ENCODE measurements around the gene IMPG2.

IMPG2 gene

DNA sequence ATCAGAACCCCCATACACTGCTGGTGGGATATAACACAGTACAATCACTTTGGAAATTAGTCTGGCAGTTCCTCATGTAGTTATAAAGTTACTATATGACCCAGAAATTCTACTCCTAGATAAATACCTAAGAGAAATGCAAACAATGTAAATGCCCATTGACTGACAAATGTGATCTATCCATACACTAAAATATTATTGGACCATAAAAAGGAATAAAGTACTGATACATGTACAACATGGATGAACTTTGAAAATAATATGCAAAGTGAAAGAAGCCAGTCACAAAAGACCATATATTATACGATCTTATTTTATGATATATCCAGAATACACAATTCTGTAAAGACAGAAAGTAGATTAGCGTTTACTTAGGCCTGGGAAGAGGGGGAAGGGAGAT is 7.8 kb downstream of the IMPG2 start:
- no peak overlapping the region for H3K4me3 ChIP-seq (ENCODE audit: low read depth, low read length)
- no peaks in the 10 kb centered on the region for H3K4me1 ChIP-seq (ENCODE audit: control insufficient read depth, insufficient read depth, low read length)
- no peak overlapping the region for H3K27ac ChIP-seq (ENCODE audit: extremely low read depth, low read depth, low read length)
- POLR2A ChIA-PET: no interaction called here
- CTCF ChIA-PET: interaction anchor here (0.7 kb wide), 1 partner anchor 30 kb away, joined by 3 read pairs; no protein-coding TSS in a partner anchor
- no peaks in the 10 kb centered on the region for H3K36me3 ChIP-seq (ENCODE audit: control insufficient read depth in 2 of 2, insufficient read depth in 1 of 2, low read length in 2 of 2)
- H3K9me3 ChIP-seq (ENCODE audit: control insufficient read depth, insufficient read depth, low read depth, low read length): no peaks in the 10 kb centered on the region
- no peak for TF ChIP-seq ZNF707 (tag by site-specific recombination; IDR thresholded peaks at IDR 0.05)
- no peak for TF ChIP-seq ZSCAN16 (tag by site-specific recombination; IDR thresholded peaks at IDR 0.05)
- TF ChIP-seq ZNF530 (tag by site-specific recombination; IDR thresholded peaks at IDR 0.05; ENCODE audit: low read depth): no peak
- TF ChIP-seq ZBTB8A (tag by site-specific recombination; IDR thresholded peaks at IDR 0.05): no peak
- TF ChIP-seq, protein P1, sequence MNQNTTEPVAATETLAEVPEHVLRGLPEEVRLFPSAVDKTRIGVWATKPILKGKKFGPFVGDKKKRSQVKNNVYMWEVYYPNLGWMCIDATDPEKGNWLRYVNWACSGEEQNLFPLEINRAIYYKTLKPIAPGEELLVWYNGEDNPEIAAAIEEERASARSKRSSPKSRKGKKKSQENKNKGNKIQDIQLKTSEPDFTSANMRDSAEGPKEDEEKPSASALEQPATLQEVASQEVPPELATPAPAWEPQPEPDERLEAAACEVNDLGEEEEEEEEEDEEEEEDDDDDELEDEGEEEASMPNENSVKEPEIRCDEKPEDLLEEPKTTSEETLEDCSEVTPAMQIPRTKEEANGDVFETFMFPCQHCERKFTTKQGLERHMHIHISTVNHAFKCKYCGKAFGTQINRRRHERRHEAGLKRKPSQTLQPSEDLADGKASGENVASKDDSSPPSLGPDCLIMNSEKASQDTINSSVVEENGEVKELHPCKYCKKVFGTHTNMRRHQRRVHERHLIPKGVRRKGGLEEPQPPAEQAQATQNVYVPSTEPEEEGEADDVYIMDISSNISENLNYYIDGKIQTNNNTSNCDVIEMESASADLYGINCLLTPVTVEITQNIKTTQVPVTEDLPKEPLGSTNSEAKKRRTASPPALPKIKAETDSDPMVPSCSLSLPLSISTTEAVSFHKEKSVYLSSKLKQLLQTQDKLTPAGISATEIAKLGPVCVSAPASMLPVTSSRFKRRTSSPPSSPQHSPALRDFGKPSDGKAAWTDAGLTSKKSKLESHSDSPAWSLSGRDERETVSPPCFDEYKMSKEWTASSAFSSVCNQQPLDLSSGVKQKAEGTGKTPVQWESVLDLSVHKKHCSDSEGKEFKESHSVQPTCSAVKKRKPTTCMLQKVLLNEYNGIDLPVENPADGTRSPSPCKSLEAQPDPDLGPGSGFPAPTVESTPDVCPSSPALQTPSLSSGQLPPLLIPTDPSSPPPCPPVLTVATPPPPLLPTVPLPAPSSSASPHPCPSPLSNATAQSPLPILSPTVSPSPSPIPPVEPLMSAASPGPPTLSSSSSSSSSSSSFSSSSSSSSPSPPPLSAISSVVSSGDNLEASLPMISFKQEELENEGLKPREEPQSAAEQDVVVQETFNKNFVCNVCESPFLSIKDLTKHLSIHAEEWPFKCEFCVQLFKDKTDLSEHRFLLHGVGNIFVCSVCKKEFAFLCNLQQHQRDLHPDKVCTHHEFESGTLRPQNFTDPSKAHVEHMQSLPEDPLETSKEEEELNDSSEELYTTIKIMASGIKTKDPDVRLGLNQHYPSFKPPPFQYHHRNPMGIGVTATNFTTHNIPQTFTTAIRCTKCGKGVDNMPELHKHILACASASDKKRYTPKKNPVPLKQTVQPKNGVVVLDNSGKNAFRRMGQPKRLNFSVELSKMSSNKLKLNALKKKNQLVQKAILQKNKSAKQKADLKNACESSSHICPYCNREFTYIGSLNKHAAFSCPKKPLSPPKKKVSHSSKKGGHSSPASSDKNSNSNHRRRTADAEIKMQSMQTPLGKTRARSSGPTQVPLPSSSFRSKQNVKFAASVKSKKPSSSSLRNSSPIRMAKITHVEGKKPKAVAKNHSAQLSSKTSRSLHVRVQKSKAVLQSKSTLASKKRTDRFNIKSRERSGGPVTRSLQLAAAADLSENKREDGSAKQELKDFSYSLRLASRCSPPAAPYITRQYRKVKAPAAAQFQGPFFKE (tag by site-specific recombination; IDR thresholded peaks at IDR 0.05; ENCODE audit: borderline replicate concordance): no peak
- TF ChIP-seq ZFP69B (tag by site-specific recombination; IDR thresholded peaks at IDR 0.05): no peak
- TF ChIP-seq ZNF776 (tag by site-specific recombination; IDR thresholded peaks at IDR 0.05; ENCODE audit: borderline replicate concordance): no peak
- TF ChIP-seq, protein P2, sequence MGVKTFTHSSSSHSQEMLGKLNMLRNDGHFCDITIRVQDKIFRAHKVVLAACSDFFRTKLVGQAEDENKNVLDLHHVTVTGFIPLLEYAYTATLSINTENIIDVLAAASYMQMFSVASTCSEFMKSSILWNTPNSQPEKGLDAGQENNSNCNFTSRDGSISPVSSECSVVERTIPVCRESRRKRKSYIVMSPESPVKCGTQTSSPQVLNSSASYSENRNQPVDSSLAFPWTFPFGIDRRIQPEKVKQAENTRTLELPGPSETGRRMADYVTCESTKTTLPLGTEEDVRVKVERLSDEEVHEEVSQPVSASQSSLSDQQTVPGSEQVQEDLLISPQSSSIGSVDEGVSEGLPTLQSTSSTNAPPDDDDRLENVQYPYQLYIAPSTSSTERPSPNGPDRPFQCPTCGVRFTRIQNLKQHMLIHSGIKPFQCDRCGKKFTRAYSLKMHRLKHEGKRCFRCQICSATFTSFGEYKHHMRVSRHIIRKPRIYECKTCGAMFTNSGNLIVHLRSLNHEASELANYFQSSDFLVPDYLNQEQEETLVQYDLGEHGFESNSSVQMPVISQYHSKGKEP (tag by site-specific recombination; IDR thresholded peaks at IDR 0.05): no peak
- TF ChIP-seq ZNF629 (tag by site-specific recombination; IDR thresholded peaks at IDR 0.05): no peak
- TF ChIP-seq ZBTB7A (tag by site-specific recombination; IDR thresholded peaks at IDR 0.05; ENCODE audit: low read depth): no peak
- TF ChIP-seq TRIM28 (IDR thresholded peaks at IDR 0.05; ENCODE audit: borderline replicate concordance, low read length): no peak
- no peak for TF ChIP-seq GLIS2 (tag by site-specific recombination; IDR thresholded peaks at IDR 0.05)
- no peak for TF ChIP-seq ZNF350 (tag by site-specific recombination; IDR thresholded peaks at IDR 0.05)
- TF ChIP-seq ZNF146 (tag by site-specific recombination; IDR thresholded peaks at IDR 0.05): no peak
- TF ChIP-seq ZNF239 (tag by site-specific recombination; IDR thresholded peaks at IDR 0.05): no peak
- no peak for TF ChIP-seq ZNF202 (tag by site-specific recombination; IDR thresholded peaks at IDR 0.05; ENCODE audit: borderline replicate concordance)
- no peak for TF ChIP-seq ZNF600 (tag by site-specific recombination; IDR thresholded peaks at IDR 0.05)
- TF ChIP-seq SETDB1 (IDR thresholded peaks at IDR 0.05; ENCODE audit: insufficient read length, low read length): no peak
- TF ChIP-seq, protein P3, sequence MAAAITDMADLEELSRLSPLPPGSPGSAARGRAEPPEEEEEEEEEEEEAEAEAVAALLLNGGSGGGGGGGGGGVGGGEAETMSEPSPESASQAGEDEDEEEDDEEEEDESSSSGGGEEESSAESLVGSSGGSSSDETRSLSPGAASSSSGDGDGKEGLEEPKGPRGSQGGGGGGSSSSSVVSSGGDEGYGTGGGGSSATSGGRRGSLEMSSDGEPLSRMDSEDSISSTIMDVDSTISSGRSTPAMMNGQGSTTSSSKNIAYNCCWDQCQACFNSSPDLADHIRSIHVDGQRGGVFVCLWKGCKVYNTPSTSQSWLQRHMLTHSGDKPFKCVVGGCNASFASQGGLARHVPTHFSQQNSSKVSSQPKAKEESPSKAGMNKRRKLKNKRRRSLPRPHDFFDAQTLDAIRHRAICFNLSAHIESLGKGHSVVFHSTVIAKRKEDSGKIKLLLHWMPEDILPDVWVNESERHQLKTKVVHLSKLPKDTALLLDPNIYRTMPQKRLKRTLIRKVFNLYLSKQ (tag by site-specific recombination; IDR thresholded peaks at IDR 0.05; ENCODE audit: borderline replicate concordance): no peak
- TF ChIP-seq ZNF837 (tag by site-specific recombination; IDR thresholded peaks at IDR 0.05): no peak

Measured in HEK293 (cell line).